ENCODE data around the gene NUB1.

GRCh38 chr7:151371266-151371665 is 29.7 kb downstream of the NUB1 start:
- TF ChIP-seq ZNF274 (IDR thresholded peaks at IDR 0.05; ENCODE audit: low read depth, low read length) (no peak), SUZ12 (IDR thresholded peaks at IDR 0.05; ENCODE audit: extremely low read depth, insufficient read depth, insufficient read length) (no peak), YY1 (IDR thresholded peaks at IDR 0.05; ENCODE audit: insufficient read depth, insufficient read length) (no peak)

All from NT2/D1 (cell line).